ENCODE data around the gene PLET1. TPM values are rescaled to one million over a fixed set of nuclear protein-coding genes. Genes with fewer than 3 reads are reported as not detected.
"Not testable (repeated sequence)": the region's sequence is repeated elsewhere in the genome, so short reads cannot be mapped to it uniquely, and the experiment has no call there.

Gene PLET1
- total RNA-seq, 1 experiment from 2014 or later: not detected

- DNase-seq (ENCODE audit: low spot score): no peak
Measured at GRCh38 chr11:112212710-112213109, 48.0 kb downstream of the PLET1 start.

- no peak for DNase-seq (ENCODE audit: low spot score)
Measured at GRCh38 chr11:112212290-112212689, 48.4 kb downstream of the PLET1 start.

DNA sequence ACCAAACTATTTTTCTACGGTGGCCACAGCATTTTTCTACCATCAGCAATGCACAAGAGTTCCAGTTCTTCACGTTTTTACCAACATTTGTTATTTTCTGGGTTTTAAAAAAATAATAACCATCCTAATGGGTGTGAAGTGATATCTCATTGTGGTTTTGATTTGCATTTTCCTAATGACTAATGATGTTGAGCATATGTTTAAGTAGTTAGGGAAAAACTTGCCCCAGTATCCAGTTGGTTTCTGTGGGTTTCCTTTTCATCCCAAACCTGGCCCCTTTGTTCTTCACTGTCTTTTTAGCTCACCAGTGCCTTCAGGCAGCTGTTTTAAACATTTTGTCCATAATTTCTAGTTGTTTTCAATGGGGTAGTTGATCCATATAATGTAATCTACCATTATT, 49.1 kb downstream of the PLET1 start:
- DNase-seq (ENCODE audit: low spot score): no peak

DNA sequence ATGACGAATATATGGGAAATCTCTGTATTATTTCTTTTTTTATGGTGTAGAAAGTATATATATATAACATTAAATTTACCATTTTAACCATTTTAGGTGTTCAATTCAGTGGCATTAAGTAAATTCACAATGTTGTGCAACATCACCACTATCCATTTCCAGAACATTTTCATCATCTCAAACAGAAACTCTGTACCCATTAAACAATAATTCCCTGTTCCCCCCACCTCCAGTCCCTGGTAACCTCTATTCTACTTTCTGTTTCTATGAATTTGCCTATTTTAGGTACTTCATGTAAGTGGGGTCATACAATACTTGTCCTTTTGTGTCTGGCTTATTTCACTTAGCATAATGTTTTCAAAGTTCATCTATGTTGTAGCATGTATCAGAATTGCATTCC, 49.8 kb downstream of the PLET1 start:
- DNase-seq (ENCODE audit: low spot score): no peak

DNA sequence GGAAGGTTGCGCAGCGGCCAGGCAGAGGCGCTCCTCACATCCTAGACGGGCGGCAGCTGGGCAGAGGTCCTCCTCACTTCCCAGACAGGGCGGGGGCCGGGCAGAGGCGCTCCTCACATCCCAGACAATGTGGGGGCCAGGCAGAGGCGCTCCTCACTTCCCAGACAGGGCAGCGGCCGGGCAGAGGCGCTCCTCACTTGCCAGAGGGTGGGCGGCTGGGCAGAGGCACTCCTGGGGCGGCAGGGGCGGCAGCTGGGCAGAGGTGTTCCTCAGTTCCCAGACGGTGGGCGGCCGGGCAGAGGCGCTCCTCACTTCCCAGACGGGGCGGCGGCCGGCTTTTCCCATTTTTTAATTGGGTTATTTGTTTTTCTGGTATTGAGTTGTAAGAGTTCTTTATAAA, 54.6 kb downstream of the PLET1 start:
- DNase-seq (ENCODE audit: low spot score): no peak

GRCh38 chr11:112200252-112200651, 60.4 kb downstream of the PLET1 start:
- no peak for DNase-seq (ENCODE audit: low spot score)

DNA sequence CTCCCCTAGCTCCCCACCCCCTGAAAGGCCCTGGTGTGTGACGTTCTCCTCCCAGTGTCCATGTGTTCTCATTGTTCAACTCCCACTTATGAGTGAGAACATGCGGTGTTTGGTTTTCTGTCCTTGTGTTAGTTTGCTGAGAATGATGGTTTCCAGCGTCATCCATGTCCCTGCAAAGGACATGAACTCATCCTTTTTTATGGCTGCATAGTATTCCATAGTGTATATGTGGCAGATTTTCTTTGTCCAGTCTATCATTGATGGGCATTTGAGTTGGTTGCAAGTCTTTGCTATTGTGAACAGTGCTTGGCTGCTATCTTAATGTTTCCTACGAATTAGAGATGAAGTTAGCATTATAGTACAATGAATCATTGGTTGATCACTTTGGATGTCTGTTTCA, 61.6 kb downstream of the PLET1 start:
- not testable (repeated sequence) for DNase-seq (ENCODE audit: low spot score)

Small RNA genes lying within 50 kb of the gene (small RNA-seq; reads per million reads assigned to genes)
- not detected for gene MRPS36P4

Other genes with a start within 250 kb of the PLET1 start
- 37.2 and 42.4 TPM in 2 replicates for gene DLAT, start 235.5 kb downstream of the PLET1 start, total RNA-seq (2014; rRNA removed; shearing (Covaris generic))
- gene PIH1D2, start 186.8 kb downstream of the PLET1 start, total RNA-seq (2014; rRNA removed; shearing (Covaris generic)): 0.52 and 0.97 TPM in 2 replicates
- gene NKAPD1, start 186.6 kb downstream of the PLET1 start, total RNA-seq (2014; rRNA removed; shearing (Covaris generic)): 11.0 and 13.4 TPM in 2 replicates
- gene TIMM8B, start 174.1 kb downstream of the PLET1 start, total RNA-seq (2014; rRNA removed; shearing (Covaris generic)): 212 and 216 TPM in 2 replicates
- gene SDHD, start 174.0 kb downstream of the PLET1 start, total RNA-seq (2014; rRNA removed; shearing (Covaris generic)): 144 and 195 TPM in 2 replicates
- gene IL18, start 96.8 kb downstream of the PLET1 start, total RNA-seq (2014; rRNA removed; shearing (Covaris generic)): 1.8 TPM in 2 replicates
- gene TEX12, start 93.5 kb downstream of the PLET1 start, total RNA-seq (2014; rRNA removed; shearing (Covaris generic)): not detected in 2 replicates
- gene BCO2, start 85.3 kb downstream of the PLET1 start, total RNA-seq (2014; rRNA removed; shearing (Covaris generic)): 0.84 and 3.8 TPM in 2 replicates
- 28.3 and 44.7 TPM in 2 replicates for gene PTS, start 34.4 kb downstream of the PLET1 start, total RNA-seq (2014; rRNA removed; shearing (Covaris generic))